C4-2B (cell line): ENCODE measurements around the gene REXO1.

Experiments used
- CTCF ChIP-seq: fragments of 450-650 bp; conservative IDR thresholded peaks from 2 replicates; pipeline ENCODE4 v1.5.1; 2017; ENCODE audit warnings: mild to moderate bottlenecking
- ZFX ChIP-seq: fragments of 450-650 bp; IDR thresholded peaks from 2 replicates; pipeline ENCODE4 v1.6.1; 2017

GRCh38 chr19:1884291-1884718, 36.0 kb upstream of the REXO1 start:
- TF ChIP-seq CTCF (no peak), ZFX (no peak)
